H1 (cell line): Measurements from ENCODE around the gene SPI1.

ENCODE experiments used
- ATF2 ChIP-seq: IDR thresholded peaks from 2 replicates; pipeline ENCODE4 v1.6.1; 2012; ENCODE audit warnings: low read length, inconsistent platforms
- BACH1 ChIP-seq: IDR thresholded peaks from 2 replicates; pipeline ENCODE4 v1.6.1; 2012; ENCODE audit warnings: low read length, improper control_type of control experiment
- CHD2 ChIP-seq: IDR thresholded peaks from 2 replicates; pipeline ENCODE4 v1.6.1; 2012; ENCODE audit warnings: low read length, improper control_type of control experiment
- CTCF ChIP-seq, 3 experiments: IDR thresholded peaks; 1 replicate in 2 of 3; 2 replicates in 1 of 3; pipeline versions ENCODE4 v1.5.1 to v1.6.1; 2011; ENCODE audit warnings: low read length in 3 of 3, mild to moderate bottlenecking in 3 of 3, inconsistent platforms in 2 of 3, low read depth in 1 of 3, moderate library complexity in 1 of 3; ENCODE audit not compliant: insufficient read depth in 1 of 3; ENCODE audit errors: control extremely low read depth in 1 of 3
- EP300 ChIP-seq, 2 experiments: IDR thresholded peaks; 1 replicate in 1 of 2; 2 replicates in 1 of 2; pipeline ENCODE4 v1.6.1; 2011 to 2012; ENCODE audit warnings: low read depth in 2 of 2, low read length in 2 of 2, mild to moderate bottlenecking in 2 of 2, borderline replicate concordance in 1 of 2, inconsistent platforms in 1 of 2, moderate library complexity in 1 of 2
- EZH2 ChIP-seq: fragments of 200-600 bp; sonication (generic); IDR thresholded peaks from 2 replicates; pipeline ENCODE4 v1.7.1; 2012; ENCODE audit warnings: low read depth, mild to moderate bottlenecking, moderate library complexity, low read length, inconsistent platforms; ENCODE audit not compliant: severe bottlenecking
- JUND ChIP-seq: IDR thresholded peaks from 2 replicates; pipeline ENCODE4 v1.6.1; 2011; ENCODE audit warnings: mild to moderate bottlenecking, improper control_type of control experiment, low read length
- KDM4A ChIP-seq: IDR thresholded peaks from one replicate; pipeline ENCODE4 v1.7.1; 2012; ENCODE audit warnings: low read depth, mild to moderate bottlenecking, moderate library complexity, low read length, inconsistent platforms; ENCODE audit not compliant: severe bottlenecking
- POLR2AphosphoS5 ChIP-seq: IDR thresholded peaks from 2 replicates; pipeline ENCODE4 v1.6.1; 2011; ENCODE audit warnings: low read depth, low read length
- POU5F1 ChIP-seq: IDR thresholded peaks from 2 replicates; pipeline ENCODE4 v1.6.1; 2011; ENCODE audit warnings: low read depth, mild to moderate bottlenecking, low read length, moderate library complexity
- RXRA ChIP-seq: IDR thresholded peaks from 2 replicates; pipeline ENCODE4 v1.6.1; 2011; ENCODE audit warnings: low read depth, mild to moderate bottlenecking, low read length, moderate library complexity; ENCODE audit not compliant: insufficient read depth
- SIN3A ChIP-seq, 2 experiments: IDR thresholded peaks in 1 of 2; conservative IDR thresholded peaks in 1 of 2; 2 replicates each; pipeline ENCODE4 v1.6.1; 2011 to 2012; ENCODE audit warnings: low read length in 2 of 2, improper control_type of control experiment in 1 of 2, low read depth in 1 of 2, mild to moderate bottlenecking in 1 of 2
- TAF1 ChIP-seq: IDR thresholded peaks from 2 replicates; pipeline ENCODE4 v1.6.1; 2011; ENCODE audit warnings: mild to moderate bottlenecking, low read depth, low read length
- ZNF274 ChIP-seq: IDR thresholded peaks from 2 replicates; pipeline ENCODE4 v1.7.0; 2012; ENCODE audit warnings: low read length, borderline replicate concordance; ENCODE audit errors: extremely low read depth

- TF ChIP-seq CTCF (IDR thresholded peaks at IDR 0.05; ENCODE audit: control extremely low read depth in 1 of 3, insufficient read depth in 1 of 3, low read depth in 1 of 3, low read length in 3 of 3) = no peak
- no peak for TF ChIP-seq TAF1
- no peak for TF ChIP-seq ZNF274
- no peak for TF ChIP-seq POLR2AphosphoS5
- no peak for TF ChIP-seq EZH2
- no peak for TF ChIP-seq EP300 (IDR thresholded peaks at IDR 0.05; ENCODE audit: borderline replicate concordance in 1 of 2, low read depth in 2 of 2, low read length in 2 of 2)
- no peak for TF ChIP-seq JUND
- TF ChIP-seq CHD2 = no peak
- TF ChIP-seq POU5F1 = no peak
- no peak for TF ChIP-seq BACH1
- TF ChIP-seq ATF2 = no peak
- TF ChIP-seq RXRA = no peak
- TF ChIP-seq SIN3A (conservative IDR thresholded peaks at IDR 0.05 in 1 of 2, IDR thresholded peaks at IDR 0.05 in 1 of 2; ENCODE audit: low read depth in 1 of 2, low read length in 2 of 2) = no peak
- TF ChIP-seq KDM4A = no peak
Observed at GRCh38 chr11:47326198-47326597, 52.1 kb downstream of the SPI1 start.
